ENCODE results near the gene RPS8. TPM values are rescaled to one million over a fixed set of nuclear protein-coding genes. Genes with fewer than 3 reads are reported as not detected.

Gene RPS8
- total and polyA plus RNA-seq, 4 donors, result 1,445 to 3,558 (median 1,692) TPM

DNA sequence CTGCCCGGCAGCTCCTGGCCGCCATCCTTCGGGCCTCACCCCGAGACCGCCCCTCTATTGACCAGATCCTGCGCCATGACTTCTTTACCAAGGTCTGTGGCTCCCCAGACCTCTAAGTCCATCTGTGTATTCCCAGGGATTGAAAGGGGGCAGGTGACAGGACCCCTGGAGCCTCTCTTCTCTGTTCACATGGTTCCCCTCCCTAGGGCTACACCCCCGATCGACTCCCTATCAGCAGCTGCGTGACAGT, 27.6 kb downstream of the RPS8 start:
- no peak for ATAC-seq (ENCODE audit: insufficient read depth, low FRiP score)
- Histone ChIP-seq H3K9me3 (ENCODE audit: control insufficient read depth in 4 of 4, insufficient read depth in 3 of 4, low read length in 3 of 4) (no peaks in the 10 kb centered on the region), H3K4me3 (no peak overlapping the region), H3K27ac (ENCODE audit: low read depth in 1 of 2, low read length in 1 of 2) (peak overlapping the region in 1 of 2 donors; percentile 72), H3K27me3 (ENCODE audit: control insufficient read depth in 3 of 3, insufficient read depth in 3 of 3, low read length in 2 of 3) (no peaks in the 10 kb centered on the region), H3K36me3 (ENCODE audit: control insufficient read depth in 4 of 4, insufficient read depth in 4 of 4, low read length in 4 of 4) (peaks cover 2 to 39% (median 10%) of the 10 kb centered on the region in 4 donors), H3K4me1 (ENCODE audit: control insufficient read depth in 5 of 5, insufficient read depth in 5 of 5, low read length in 5 of 5) (peaks cover 7 to 43% (median 18%) of the 10 kb centered on the region in 5 donors), H3K9ac (ENCODE audit: insufficient read depth in 1 of 2, low read length in 2 of 2) (no peak overlapping the region)
- 89 to 91% methylated on average over 9 of the region's 9 CpGs for WGBS, 2 donors
- no peak for DNase-seq
- TF ChIP-seq, protein P1, sequence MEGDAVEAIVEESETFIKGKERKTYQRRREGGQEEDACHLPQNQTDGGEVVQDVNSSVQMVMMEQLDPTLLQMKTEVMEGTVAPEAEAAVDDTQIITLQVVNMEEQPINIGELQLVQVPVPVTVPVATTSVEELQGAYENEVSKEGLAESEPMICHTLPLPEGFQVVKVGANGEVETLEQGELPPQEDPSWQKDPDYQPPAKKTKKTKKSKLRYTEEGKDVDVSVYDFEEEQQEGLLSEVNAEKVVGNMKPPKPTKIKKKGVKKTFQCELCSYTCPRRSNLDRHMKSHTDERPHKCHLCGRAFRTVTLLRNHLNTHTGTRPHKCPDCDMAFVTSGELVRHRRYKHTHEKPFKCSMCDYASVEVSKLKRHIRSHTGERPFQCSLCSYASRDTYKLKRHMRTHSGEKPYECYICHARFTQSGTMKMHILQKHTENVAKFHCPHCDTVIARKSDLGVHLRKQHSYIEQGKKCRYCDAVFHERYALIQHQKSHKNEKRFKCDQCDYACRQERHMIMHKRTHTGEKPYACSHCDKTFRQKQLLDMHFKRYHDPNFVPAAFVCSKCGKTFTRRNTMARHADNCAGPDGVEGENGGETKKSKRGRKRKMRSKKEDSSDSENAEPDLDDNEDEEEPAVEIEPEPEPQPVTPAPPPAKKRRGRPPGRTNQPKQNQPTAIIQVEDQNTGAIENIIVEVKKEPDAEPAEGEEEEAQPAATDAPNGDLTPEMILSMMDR (IDR thresholded peaks at IDR 0.05; ENCODE audit: control extremely low read depth, extremely low read depth), result no peak

DNA sequence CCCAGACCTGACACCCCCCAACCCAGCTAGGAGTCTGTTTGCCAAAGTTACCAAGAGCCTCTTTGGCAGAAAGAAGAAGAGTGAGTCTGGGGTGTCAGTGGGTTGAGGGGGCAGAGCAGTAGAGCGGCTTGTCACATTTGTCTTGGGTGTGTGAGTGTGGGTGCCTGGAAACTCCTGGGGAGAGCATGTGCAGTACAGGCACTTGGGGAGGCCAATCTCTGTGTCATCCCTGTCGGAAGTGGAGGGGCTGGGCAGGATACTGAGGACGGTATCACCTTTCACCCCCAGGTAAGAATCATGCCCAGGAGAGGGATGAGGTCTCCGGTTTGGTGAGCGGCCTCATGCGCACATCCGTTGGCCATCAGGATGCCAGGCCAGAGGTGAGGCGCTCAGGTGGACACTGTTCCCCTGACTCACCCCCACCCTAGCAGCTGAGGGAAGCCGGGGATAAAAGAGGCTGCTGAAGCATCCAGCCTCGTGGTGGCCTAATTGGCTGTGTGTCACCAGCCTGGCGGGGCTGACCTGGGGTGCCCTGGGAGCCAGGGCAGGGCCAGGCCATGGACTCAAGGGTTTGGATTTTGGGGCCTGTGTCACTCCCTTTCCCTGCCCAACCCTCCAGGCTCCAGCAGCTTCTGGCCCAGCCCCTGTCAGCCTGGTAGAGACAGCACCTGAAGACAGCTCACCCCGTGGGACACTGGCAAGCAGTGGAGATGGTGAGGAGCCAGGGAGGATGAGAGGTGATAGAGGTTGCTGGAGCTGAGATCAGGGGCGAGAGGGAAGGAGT, 28.2 kb downstream of the RPS8 start:
- Histone ChIP-seq H3K9ac (ENCODE audit: insufficient read depth in 1 of 2, low read length in 2 of 2) (no peak overlapping the region), H3K9me3 (ENCODE audit: control insufficient read depth in 4 of 4, insufficient read depth in 3 of 4, low read length in 3 of 4) (no peaks in the 10 kb centered on the region), H3K27me3 (ENCODE audit: control insufficient read depth in 3 of 3, insufficient read depth in 3 of 3, low read length in 2 of 3) (no peaks in the 10 kb centered on the region), H3K4me3 (no peak overlapping the region), H3K27ac (ENCODE audit: low read depth in 1 of 2, low read length in 1 of 2) (peak overlapping the region in 1 of 2 donors; percentile 72), H3K4me1 (ENCODE audit: control insufficient read depth in 5 of 5, insufficient read depth in 5 of 5, low read length in 5 of 5) (peaks cover 7 to 48% (median 21%) of the 10 kb centered on the region in 5 donors), H3K36me3 (ENCODE audit: control insufficient read depth in 4 of 4, insufficient read depth in 4 of 4, low read length in 4 of 4) (peaks cover 2 to 39% (median 10%) of the 10 kb centered on the region in 4 donors)
- 88 to 94% methylated on average over 13 of the region's 13 CpGs for WGBS, 2 donors
- ATAC-seq (ENCODE audit: insufficient read depth, low FRiP score) (no peak), DNase-seq (no peak)
- TF ChIP-seq, protein P1 (IDR thresholded peaks at IDR 0.05; ENCODE audit: control extremely low read depth, extremely low read depth), result no peak

DNA sequence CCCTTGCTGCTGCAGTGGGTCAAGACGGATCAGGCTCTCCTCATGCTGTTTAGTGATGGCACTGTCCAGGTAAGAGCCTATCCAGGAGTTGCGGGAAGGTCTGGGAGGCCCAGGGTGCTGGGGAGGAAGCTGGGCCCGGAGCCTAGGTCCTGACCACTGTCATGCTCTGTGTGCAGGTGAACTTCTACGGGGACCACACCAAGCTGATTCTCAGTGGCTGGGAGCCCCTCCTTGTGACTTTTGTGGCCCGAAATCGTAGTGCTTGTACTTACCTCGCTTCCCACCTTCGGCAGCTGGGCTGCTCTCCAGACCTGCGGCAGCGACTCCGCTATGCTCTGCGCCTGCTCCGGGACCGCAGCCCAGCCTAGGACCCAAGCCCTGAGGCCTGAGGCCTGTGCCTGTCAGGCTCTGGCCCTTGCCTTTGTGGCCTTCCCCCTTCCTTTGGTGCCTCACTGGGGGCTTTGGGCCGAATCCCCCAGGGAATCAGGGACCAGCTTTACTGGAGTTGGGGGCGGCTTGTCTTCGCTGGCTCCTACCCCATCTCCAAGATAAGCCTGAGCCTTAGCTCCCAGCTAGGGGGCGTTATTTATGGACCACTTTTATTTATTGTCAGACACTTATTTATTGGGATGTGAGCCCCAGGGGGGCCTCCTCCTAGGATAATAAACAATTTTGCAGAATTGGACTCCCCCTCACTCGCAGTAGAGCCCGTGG, 30.1 kb downstream of the RPS8 start:
- 94 to 96% methylated on average over 19 to 20 of the region's 20 CpGs for WGBS, 2 donors
- no peak for ATAC-seq (ENCODE audit: insufficient read depth, low FRiP score)
- H3K9me3 ChIP-seq (ENCODE audit: control insufficient read depth in 4 of 4, insufficient read depth in 3 of 4, low read length in 3 of 4), result no peaks in the 10 kb centered on the region
- no peak for DNase-seq
- no peaks in the 10 kb centered on the region for H3K27me3 ChIP-seq (ENCODE audit: control insufficient read depth in 3 of 3, insufficient read depth in 3 of 3, low read length in 2 of 3)
- H3K27ac ChIP-seq (ENCODE audit: low read depth in 1 of 2, low read length in 1 of 2), result peak overlapping the region in 1 of 2 donors; percentile 100
- H3K4me3 ChIP-seq, result no peak overlapping the region
- peaks cover 13 to 68% (median 34%) of the 10 kb centered on the region in 5 donors for H3K4me1 ChIP-seq (ENCODE audit: control insufficient read depth in 5 of 5, insufficient read depth in 5 of 5, low read length in 5 of 5)
- TF ChIP-seq, protein P1 (IDR thresholded peaks at IDR 0.05; ENCODE audit: control extremely low read depth, extremely low read depth), result no peak
- peaks cover 2 to 39% (median 10%) of the 10 kb centered on the region in 4 donors for H3K36me3 ChIP-seq (ENCODE audit: control insufficient read depth in 4 of 4, insufficient read depth in 4 of 4, low read length in 4 of 4)
- no peak overlapping the region for H3K9ac ChIP-seq (ENCODE audit: insufficient read depth in 1 of 2, low read length in 2 of 2)

Data from lung (tissue), 12 donors.